ENCODE measurements around the gene MIOS.
"Not testable (repeated sequence)": the region's sequence is repeated elsewhere in the genome, so short reads cannot be mapped to it uniquely, and the experiment has no call there.

The MIOS gene

DNA sequence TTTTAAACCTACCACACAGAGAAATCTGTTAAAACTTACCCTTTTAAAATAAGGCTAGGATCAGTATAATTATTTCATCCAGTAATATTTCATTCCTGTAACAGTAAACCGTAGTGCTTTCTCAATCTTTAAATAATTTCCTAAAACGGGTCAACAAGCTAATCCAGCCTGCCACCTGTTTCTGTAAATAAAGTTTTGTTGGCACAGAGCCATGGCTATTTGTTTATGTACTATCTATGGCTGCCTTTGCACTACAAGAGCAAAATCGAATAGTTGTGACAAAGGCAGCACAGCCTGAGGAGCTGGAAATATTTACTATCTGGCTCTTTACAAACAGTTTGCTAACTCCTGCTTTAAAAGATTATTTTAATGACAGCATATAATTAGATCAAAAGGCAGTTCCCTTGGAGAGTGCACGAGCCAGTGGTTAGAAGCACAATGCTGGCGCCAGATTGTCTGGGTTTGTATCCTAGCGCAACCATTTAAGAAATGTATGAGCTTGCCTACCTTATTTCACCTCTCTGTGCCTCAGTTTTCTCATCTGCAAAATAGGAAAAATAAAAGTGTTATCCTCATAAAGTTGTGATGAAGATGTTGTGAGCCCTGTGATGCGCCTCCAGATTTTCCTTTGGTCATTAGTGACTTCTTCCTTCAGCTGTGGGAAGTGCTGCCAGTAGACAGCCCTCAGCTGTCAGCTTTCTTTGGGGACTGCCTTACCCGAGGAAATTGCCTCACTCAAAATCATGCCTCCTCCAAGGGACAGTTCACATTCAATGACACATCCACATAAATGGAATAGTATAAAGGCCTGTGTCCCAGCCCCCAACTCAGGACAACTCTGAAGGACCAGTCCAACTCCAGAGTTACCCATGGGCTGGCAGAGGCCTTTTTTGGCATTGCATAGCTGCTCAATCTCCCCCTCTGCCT is 11.8 kb upstream of the MIOS start:
- no peak for DNase-seq (ENCODE audit: low read depth in 2 of 2)

DNA sequence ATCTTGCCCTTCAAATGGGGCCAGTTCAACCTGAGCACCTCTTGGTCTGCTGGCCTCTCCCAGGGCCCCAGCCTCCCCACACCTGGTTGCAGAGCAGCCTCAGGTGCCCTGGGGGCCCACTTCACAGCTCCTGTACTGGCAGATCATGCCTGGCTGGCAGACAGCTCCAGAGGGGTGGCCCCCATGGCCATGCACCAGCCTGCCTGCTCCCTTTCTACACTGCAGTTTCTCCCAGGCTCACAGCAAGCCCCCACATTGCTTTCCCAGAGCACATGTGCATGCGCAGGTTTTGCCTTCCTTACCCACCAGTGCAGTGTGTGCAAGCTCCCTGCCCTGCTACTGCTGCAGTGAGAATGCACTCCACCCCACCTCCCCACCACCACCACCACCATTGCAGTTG is 9.8 kb upstream of the MIOS start:
- DNase-seq (ENCODE audit: low read depth in 2 of 2): no peak

DNA sequence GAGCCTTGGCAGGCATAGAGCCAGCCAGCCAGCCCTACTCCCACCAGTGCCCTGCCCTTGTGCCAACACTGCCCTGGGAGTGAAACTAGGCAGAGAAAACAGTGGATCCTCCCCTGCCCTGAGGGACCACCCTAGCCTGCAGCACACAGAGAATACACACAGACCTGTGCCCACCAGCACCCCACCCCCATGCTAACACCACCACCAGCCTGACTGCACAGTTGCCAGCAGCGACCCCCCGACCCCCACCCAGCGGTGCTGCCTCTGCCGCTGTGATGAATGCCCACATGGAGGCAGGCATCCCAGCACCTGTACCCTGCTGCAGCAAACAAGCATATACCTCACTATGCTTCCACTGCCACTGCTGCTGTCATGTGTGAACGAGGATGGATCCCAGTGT is 9.4 kb upstream of the MIOS start:
- DNase-seq (ENCODE audit: low read depth in 2 of 2): no peak

DNA sequence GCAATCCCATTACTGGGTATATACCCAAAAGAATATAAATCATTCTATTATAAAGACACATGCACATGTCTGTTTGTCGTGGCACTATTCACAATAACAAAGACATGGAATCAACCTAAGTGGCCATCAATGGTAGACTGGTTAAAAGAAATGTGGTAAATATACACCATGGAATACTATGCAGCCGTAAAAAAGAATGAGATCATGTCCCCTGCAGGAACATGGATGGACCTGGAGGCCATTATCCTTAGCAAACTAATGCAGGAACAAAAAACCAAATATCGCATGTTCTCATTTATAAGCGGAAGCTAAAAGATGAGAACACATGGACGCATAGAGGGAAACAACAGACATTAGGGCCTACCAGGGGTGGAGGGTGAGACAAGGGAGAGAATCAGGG is 5.1 kb upstream of the MIOS start:
- DNase-seq (ENCODE audit: low read depth in 2 of 2): not testable (repeated sequence)

DNA sequence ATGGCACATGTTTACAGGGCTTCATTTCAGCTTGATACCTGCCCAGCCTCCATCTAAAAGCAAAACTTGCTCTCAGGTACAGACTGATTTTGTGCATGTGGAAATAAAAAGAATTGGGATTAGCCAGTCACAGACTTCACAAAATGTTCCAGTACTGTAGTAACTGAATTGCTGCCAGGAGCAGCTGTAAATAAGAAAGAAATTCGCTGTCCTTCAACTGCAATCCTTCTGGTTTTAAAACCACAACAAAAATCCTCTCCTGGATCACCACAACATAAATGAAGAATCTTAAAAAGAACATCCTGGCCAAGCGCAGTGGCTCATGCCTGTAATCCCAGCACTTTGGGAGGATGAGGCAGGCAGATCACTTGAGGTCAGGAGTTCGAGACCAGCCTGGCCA is 3.9 kb upstream of the MIOS start:
- no peak for DNase-seq (ENCODE audit: low read depth in 2 of 2)

DNA sequence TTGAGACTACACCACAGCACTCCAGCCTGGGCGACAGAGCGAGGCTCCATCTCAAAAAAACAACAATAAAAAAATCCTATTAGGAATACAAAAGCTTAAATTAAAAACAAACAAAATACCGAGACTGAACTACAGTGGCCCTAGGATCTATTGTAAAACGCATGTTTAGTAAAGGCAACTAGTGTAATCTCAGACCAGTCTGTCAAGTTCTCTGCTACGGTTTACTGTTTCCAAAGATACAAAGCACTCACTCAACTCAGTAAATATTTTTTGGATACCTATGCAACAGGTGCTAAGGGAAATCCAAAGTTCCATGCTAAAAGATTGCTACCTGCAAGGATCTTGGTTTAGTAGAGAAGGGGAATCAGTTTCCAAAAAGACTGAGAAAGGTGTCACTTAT is 3.4 kb upstream of the MIOS start:
- no peak for DNase-seq (ENCODE audit: low read depth in 2 of 2)

DNA sequence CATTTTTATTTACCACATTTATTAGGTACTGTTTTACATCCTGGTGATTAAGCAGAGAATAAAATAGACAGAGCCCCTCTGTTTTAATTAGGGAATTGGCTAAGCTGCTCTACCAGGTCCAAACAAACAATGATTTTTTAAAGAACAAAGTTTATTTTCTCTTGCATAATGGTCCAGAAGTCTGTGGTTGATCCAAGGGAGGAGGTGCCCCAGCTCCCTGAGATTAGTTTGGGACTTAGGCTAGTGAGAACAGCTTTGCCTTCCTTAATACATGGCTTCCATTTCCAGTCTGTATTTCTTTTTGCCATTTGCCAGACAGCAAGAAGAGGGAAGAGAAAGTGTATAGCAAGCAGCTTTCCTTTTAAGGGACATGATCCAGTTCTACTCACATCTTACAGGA is 2.9 kb upstream of the MIOS start:
- DNase-seq (ENCODE audit: low read depth in 2 of 2): no peak

GRCh38 chr7:7564323-7564780 is 2.3 kb upstream of the MIOS start:
- DNase-seq (ENCODE audit: low read depth in 2 of 2): no peak

DNA sequence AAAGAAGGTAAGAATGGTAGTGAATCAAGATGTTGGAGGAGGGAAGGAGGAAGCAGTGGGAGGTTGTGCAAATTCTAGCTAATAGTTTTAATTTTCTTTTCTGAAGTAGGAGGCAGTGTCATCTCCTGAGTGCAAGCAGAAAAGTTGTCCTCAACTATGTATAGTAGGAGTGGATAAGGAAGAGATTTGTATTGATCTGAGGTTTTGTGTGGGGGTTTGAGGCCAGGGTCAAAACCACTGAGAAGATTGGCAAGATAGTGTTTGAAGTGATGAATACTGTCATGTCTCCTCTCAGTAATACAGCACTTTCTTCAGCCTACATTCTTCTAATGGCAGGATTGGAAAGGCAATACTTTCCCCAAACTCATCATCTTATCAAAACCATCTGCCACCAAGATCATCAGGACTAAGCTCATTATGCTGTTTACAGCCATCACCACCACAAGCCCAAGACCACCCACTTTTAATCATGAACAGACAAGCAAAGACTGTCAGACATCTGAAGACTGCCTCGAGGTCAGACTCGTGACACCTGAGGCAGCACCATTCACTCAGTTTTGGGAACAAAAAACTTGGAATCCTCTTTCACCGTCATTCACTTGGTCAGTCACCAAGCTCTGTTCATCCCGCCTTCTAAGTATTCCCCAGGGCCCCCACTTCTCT is 1.5 kb upstream of the MIOS start:
- peak in 1 of 2 donors; percentile 17 for DNase-seq (ENCODE audit: low read depth in 2 of 2)

GRCh38 chr7:7565746-7566650 is 686 bp upstream of the MIOS start:
- DNase-seq (ENCODE audit: low read depth in 2 of 2): no peak

DNA sequence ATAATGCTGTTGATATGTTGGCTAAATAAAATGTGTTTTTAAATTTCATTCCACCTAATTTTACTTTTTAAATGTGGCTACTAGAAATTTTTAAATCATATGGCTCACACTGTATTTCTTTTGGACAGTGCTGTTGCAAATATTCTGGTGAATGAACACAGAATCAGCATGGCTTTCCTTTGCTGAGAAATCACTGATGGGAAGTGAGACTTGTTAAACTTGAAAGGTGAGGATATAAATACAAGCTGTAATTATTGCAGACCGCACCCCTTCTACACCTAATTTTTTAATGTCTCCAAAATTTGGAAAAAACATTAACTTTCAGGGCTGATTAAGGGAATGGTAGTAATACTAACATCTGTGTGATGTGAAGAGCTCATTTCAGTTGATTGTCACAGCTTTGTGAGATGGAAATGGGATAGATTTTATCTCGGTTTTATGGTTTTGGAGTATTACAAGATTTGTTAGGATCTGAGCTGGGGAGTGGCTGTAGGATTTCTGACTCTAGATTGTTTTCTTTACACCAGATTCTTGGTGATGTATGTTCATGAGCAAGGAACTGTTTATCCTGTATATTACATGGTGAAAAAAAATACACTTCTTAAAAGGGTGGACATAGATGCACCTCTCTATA is 1.3 kb downstream of the MIOS start:
- DNase-seq (ENCODE audit: low read depth in 2 of 2): no peak

- DNase-seq (ENCODE audit: low read depth in 2 of 2): no peak
These were observed 1.9 kb downstream of the MIOS start for GRCh38 chr7:7568553-7568952.

- no peak for DNase-seq (ENCODE audit: low read depth in 2 of 2)
These were observed 2.4 kb downstream of the MIOS start for GRCh38 chr7:7569081-7569527.

DNA sequence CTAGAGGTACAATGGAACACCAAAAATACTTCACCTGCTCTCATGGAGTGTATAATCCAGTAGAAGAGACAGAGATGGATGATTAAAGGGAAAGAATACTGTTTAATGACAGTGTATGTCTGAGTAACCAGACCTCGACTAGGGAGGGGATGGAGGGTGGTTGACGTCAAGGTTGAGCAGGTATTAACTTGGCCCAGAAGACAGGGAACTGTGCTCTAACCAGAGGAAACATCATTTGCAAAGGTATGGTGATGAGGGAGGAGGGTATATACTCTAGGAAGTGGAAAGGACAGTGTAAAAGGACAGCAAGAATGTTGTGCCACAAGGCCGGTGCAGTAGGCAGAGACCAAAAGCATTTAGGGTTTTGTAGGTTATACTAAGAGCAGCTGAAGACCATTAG is 2.9 kb downstream of the MIOS start:
- no peak for DNase-seq (ENCODE audit: low read depth in 2 of 2)

DNA sequence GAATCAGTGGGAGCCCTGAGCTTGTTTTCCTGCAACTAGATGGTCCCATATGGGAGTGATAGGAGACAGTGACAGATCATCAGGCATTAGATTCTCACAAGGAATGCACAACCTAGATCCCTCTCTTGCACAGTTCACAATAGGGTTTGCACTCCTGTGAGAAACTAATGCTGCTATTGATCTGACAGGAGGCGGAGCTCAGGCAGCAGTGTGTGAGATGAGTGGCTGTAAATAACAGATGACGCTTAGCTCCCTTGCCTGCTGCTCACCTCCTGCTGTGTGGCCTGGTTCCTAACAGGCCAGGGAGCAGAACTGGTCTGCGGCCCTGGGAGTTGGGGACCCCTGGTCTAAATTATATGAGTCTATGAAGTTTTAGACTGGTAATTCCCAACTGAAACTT is 3.9 kb downstream of the MIOS start:
- no peak for DNase-seq (ENCODE audit: low read depth in 2 of 2)

GRCh38 chr7:7573701-7574100 is 7.0 kb downstream of the MIOS start:
- DNase-seq (ENCODE audit: low read depth in 2 of 2): no peak

DNA sequence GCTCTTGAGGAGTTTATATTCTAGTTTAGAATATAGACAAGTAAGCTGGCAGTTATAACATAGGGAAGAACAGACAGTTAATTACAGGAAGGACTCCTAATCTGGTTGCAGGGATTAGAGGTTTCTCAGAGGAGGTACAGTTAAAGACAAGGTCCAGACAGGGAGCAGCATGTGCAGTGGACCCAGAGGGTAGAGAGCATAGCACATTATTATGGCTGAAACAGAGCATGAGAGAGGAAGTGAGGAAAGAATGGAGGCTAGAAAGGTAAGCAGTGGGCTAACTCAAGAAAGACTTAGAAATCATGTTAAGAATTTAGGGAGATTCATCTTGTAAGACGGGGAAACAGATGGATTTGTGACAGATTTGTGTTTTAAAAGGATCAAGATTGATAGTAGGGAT is 9.7 kb downstream of the MIOS start:
- no peak for DNase-seq (ENCODE audit: low read depth in 2 of 2)

GRCh38 chr7:7577888-7578287 is 11.2 kb downstream of the MIOS start:
- DNase-seq (ENCODE audit: low read depth in 2 of 2): no peak

DNA sequence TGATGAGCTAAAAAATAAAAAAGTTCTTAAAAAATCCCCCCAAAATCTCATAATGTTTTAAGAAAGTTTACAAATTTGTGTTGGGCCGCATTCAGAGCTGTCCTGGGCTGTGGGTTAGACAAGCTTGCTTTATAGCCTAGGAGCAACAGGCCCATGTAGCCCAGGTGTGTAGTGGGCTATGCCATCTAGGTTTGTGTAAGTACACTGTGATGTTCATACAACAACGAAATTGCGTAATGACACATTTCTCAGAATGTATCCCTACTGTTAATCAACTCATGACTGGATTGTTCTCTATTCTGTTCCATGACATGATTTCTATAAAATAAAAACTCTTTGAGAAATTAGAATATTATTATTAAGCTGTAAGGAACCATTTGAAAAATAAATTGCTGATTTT is 13.0 kb downstream of the MIOS start:
- DNase-seq (ENCODE audit: low read depth in 2 of 2): no peak

- no peak for DNase-seq (ENCODE audit: low read depth in 2 of 2)
These were observed 15.0 kb downstream of the MIOS start for GRCh38 chr7:7581531-7582179.

DNA sequence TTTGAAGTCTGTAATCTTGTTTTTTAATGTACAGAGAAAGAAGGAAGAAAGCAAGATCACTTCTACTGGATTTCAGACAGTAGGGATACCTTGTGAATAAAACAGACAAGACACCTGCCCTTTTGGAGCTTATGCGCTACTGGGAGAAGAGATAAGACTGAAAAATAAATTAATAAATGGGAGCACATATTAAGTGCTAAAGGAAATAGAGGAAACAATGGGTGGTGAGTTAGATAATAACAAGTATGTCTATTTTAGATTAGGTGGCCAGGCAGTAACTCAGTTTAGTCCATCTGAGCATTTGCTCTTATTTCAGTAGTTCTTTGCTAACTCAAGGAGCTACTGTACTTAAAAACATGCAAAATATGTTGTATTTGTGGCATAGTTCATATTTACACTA is 15.9 kb downstream of the MIOS start:
- DNase-seq (ENCODE audit: low read depth in 2 of 2): no peak
